Stomach smooth muscle (tissue), 2 donors: ENCODE measurements around the gene ZNF19.

Experiments
- H3K27ac ChIP-seq: one replicate; pipeline ENCODE4 v1.7.0; 2013; ENCODE audit warnings: mild to moderate bottlenecking, low read length, inconsistent platforms
- H3K27me3 ChIP-seq, 2 donors: one replicate each; pipeline ENCODE4 v1.7.0; 2013; ENCODE audit warnings: low read length in 2 of 2; ENCODE audit not compliant: insufficient read depth in 2 of 2, control insufficient read depth in 1 of 2
- H3K36me3 ChIP-seq, 2 donors: one replicate each; pipeline ENCODE4 v1.7.0; 2013; ENCODE audit warnings: low read length in 2 of 2; ENCODE audit not compliant: control insufficient read depth in 2 of 2, insufficient read depth in 2 of 2
- H3K4me1 ChIP-seq: one replicate; pipeline ENCODE4 v1.7.0; 2013; ENCODE audit warnings: low read length; ENCODE audit not compliant: control insufficient read depth, insufficient read depth
- H3K4me3 ChIP-seq, 2 donors: one replicate each; pipeline ENCODE4 v1.7.0; 2013; ENCODE audit warnings: low read length in 2 of 2
- H3K9ac ChIP-seq, 2 donors: one replicate each; pipeline ENCODE4 v1.7.0; 2013; ENCODE audit warnings: low read length in 2 of 2, mild to moderate bottlenecking in 1 of 2
- H3K9me3 ChIP-seq, 2 donors: one replicate each; pipeline ENCODE4 v1.7.0; 2013; ENCODE audit warnings: low read length in 2 of 2; ENCODE audit not compliant: control insufficient read depth in 2 of 2
- donor health status: healthy.
- donor health status: Pancreatic carcinoma.

ZNF19 gene

DNA sequence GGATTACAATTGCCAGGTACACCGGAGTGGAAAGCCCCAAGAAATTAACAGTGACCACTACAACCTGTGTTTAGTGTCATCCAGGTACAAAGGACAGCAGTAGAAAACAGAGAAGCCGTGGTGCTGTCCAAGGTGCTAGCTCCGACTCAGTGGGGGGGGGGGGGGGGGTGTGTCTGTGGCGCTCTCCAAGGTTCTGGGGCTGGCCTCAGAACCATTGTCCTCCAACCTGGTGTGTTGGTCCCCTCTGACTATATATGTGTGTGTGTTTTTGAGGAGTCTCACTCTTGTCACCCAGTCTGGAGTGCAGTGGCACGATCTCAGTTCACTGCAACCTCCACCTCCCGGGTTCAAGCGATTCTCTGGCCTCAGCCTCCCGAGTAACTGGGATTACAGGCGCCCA is 21.3 kb downstream of the ZNF19 start:
- no peaks in the 10 kb centered on the region for H3K9me3 ChIP-seq
- H3K27ac ChIP-seq: no peak overlapping the region

DNA sequence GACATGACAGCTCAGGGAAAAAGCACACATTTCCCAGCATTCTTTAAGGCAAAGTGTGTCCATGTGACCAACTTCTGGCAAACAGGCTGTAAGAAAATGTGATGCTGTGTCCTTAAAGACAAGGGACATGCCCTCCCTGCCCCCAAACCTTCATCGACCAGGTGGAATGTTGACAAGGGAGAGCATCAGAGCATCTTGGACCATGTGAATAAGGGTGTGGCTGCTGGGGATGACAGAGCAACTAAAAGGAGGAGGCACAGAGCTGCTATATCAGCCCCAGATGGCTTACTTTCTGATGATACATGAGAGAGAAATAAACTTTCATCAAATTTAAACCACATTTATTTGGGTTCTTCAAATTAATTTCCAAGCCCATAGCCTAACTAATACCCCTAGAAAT is 24.9 kb downstream of the ZNF19 start:
- Histone ChIP-seq H3K27me3 (no peaks in the 10 kb centered on the region), H3K27ac (no peak overlapping the region), H3K4me1 (peaks cover 5% of the 10 kb centered on the region), H3K4me3 (no peak overlapping the region), H3K9ac (no peak overlapping the region), H3K36me3 (no peaks in the 10 kb centered on the region), H3K9me3 (no peaks in the 10 kb centered on the region)

More for the DNA sequence above, 21.3 kb downstream of the ZNF19 start:
- Histone ChIP-seq H3K4me3 (no peak overlapping the region), H3K27me3 (no peaks in the 10 kb centered on the region), H3K9ac (no peak overlapping the region), H3K36me3 (peaks cover 4 to 5% of the 10 kb centered on the region in 2 donors), H3K4me1 (no peaks in the 10 kb centered on the region)

DNA sequence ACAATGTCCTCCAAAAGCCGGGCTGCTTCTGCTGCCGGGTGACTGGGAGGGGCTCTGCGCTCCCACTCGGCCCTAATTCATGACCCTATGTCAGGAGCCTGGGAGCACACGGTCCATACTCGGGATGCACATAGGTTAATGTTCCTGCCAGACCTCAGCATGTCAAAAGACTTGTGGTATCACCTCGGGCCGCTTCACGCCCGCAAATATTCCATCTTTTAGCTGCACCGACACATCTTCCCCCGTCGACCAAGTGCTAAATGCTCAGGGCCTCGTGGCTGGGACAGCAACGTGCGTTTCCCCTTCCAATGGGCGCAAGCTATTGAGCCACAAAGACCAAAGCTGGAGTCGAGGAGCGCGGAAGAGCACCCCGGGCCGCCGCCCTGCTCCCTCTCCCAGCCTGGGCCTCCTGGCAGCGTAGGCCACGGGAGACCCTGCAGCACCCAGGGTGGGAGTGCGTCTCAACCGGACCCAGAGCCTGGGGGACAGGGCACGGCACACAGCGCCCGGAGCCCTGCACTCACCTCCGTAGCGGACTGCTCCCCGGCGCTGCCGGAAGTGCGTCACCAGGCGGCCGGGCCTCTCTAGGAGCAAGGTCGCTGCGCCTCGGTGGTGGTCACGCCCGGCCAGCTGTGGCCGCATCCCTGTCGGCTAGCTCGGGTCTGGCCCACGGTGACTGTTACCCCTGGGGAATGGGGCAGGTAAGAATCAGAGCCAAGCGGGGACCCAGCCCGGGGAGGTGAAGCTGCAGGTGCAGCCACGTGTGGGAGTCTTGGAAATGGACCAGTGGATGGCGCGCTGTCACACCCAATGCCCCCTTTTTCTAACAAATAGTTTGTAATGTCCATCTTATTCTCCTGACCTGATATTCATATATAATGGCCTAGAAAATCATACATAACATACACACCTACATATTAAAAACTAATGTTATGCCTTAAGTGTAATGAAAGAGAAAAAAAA is 27.2 kb downstream of the ZNF19 start, which contains the start of gene ZNF23:
TSS of gene ZNF23 (minus strand) at position 562 of the 963 bp plus-strand sequence. CDS start 5,451 bp downstream, outside the sequence.
- Histone ChIP-seq H3K27me3 (no peaks in the 10 kb centered on the region), H3K27ac (peak within 1 kb of the TSS; percentile 87), H3K36me3 (no peaks in the 10 kb centered on the region), H3K9me3 (no peaks in the 10 kb centered on the region), H3K4me3 (peak within 1 kb of the TSS; percentile 95 to 99), H3K9ac (peak within 1 kb of the TSS; percentile 88 to 93), H3K4me1 (peaks cover 5% of the 10 kb centered on the region)

DNA sequence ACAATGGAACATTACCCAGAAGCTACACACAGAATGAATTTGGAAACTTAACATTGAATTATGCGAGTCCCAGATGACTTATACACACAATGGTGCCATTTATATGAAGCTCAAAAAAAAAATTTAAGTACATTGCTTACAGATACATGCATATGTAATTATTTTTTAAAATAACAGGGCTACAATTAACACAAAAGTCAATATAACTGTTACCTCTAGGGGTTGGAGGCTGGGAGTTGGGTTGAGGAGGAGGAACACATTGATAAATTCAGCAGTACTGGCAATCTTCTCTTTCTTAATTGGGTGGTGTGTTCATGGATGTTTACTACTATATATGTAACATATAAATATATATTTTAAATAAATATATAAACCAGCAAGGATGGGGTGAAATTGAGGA is 28.2 kb downstream of the ZNF19 start:
- Histone ChIP-seq H3K27me3 (no peaks in the 10 kb centered on the region), H3K36me3 (peaks cover 6 to 9% of the 10 kb centered on the region in 2 donors), H3K9ac (no peak overlapping the region), H3K9me3 (no peaks in the 10 kb centered on the region), H3K4me3 (peak overlapping the region; percentile 28 to 99), H3K27ac (no peak overlapping the region), H3K4me1 (peaks cover 5% of the 10 kb centered on the region)

DNA sequence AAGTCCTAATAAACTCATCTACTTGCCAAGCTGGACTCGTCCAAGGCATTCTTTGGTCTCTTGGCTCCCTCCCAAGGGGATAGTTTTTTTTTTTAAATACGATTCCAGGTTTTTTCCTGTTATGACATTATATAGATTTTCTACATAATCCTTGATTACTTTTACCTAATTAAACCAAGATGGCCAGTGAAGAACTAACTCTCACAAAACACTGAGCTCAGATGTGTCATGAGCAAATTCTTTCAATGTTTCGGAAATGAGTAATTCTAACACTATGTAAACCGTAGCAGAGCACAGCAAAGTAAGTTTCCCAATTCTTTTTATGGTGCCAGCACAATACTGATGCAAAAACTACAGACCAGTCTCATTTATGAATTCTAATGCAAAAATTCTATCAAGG is 28.9 kb downstream of the ZNF19 start:
- no peak overlapping the region for H3K9ac ChIP-seq
- no peaks in the 10 kb centered on the region for H3K27me3 ChIP-seq
- no peak overlapping the region for H3K4me3 ChIP-seq
- H3K9me3 ChIP-seq: no peaks in the 10 kb centered on the region
- H3K4me1 ChIP-seq: peaks cover 5% of the 10 kb centered on the region
- H3K36me3 ChIP-seq: peaks cover 11 to 15% of the 10 kb centered on the region in 2 donors
- H3K27ac ChIP-seq: no peak overlapping the region

DNA sequence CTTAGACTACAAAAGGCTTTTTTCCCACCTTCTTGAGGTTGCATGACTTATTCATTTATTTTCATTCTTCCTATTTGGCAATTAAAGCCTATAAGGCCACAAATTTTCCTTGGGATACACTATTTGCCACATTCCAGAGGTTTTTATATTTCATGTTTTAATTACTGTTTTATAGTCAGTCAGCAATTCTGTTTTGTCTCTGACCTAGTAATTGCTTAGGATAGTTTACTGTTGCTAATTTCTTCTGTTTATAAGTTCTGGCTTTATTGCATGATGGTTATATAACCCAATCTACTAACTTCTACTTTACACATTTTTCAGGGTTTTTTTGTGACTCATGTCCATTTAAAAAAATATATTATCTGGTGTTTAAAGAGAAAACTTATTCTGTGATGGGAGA is 29.6 kb downstream of the ZNF19 start:
- Histone ChIP-seq H3K9ac (no peak overlapping the region), H3K4me1 (peaks cover 5% of the 10 kb centered on the region), H3K27ac (no peak overlapping the region), H3K27me3 (no peaks in the 10 kb centered on the region), H3K9me3 (no peaks in the 10 kb centered on the region), H3K4me3 (no peak overlapping the region), H3K36me3 (peaks cover 17 to 21% of the 10 kb centered on the region in 2 donors)

DNA sequence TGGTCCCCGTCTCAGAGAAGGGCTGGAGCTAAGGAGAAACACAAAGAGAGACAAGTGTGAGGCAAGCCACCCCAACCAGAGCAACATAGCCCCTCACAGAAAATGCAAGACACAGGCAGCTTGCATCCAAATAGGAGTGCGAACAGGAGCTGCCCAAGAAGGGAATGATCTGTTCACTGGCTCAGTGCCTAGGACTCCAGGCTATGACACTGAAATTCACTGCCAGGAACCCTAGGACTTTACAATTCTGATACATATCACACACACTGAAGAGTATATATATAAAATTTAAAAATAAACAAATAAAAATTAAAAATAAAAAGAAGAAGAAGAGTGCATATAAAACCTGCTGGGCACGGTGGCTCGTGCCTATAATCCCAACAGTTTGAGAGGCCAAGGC is 32.3 kb downstream of the ZNF19 start:
- no peaks in the 10 kb centered on the region for H3K27me3 ChIP-seq
- H3K27ac ChIP-seq: no peak overlapping the region
- no peak overlapping the region for H3K9ac ChIP-seq
- peaks cover 4% of the 10 kb centered on the region for H3K4me1 ChIP-seq
- H3K36me3 ChIP-seq: peaks cover 44 to 48% of the 10 kb centered on the region in 2 donors
- H3K4me3 ChIP-seq: no peak overlapping the region
- peaks cover 10 to 11% of the 10 kb centered on the region in 2 donors for H3K9me3 ChIP-seq

DNA sequence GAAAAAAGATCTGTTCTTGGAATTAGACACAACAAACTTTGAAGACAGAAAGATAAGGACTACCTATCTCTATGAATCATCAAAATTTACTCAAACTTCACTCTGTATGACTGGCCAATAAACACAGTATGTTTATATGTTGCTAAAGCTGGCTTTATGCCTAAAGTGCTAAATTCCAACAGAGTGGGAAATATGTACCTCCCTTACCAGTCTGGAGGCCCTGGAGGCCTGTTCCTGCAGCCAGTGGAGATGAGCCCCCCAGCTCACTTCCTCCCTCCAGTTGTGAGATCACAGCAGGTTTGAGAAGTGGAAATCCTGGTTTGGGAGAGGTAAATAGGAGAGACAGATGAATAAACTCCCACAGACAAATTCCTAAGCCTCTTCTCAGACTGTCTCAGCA is 36.1 kb downstream of the ZNF19 start:
- Histone ChIP-seq H3K27ac (no peak overlapping the region), H3K9ac (no peak overlapping the region), H3K36me3 (peaks cover 81 to 82% of the 10 kb centered on the region in 2 donors), H3K4me3 (no peak overlapping the region), H3K9me3 (peaks cover 37 to 43% of the 10 kb centered on the region in 2 donors), H3K27me3 (no peaks in the 10 kb centered on the region), H3K4me1 (no peaks in the 10 kb centered on the region)

DNA sequence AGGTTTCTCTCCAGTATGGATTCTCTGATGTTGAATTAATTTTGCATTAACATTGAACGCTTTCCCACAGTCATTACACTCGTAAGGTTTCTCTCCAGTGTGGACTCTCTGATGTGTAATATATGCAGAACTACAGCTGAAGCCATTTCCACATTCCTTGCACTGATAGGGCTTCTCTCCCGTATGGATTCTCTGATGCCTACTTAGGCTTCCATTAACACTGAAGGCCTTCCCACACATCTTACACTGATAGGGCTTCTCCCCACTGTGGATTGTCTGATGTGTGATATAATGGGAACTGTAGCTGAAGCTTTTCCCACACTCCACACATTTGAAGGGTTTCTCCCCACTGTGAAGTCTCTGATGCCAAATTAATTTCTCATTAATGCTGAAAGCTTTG is 40.1 kb downstream of the ZNF19 start:
- no peaks in the 10 kb centered on the region for H3K4me1 ChIP-seq
- H3K27ac ChIP-seq: no peak overlapping the region
- peak overlapping the region in 1 of 2 donors; percentile 59 for H3K4me3 ChIP-seq
- H3K9me3 ChIP-seq: peaks cover 48 to 64% of the 10 kb centered on the region in 2 donors
- H3K9ac ChIP-seq: no peak overlapping the region
- H3K27me3 ChIP-seq: no peaks in the 10 kb centered on the region
- peaks cover 56 to 62% of the 10 kb centered on the region in 2 donors for H3K36me3 ChIP-seq

DNA sequence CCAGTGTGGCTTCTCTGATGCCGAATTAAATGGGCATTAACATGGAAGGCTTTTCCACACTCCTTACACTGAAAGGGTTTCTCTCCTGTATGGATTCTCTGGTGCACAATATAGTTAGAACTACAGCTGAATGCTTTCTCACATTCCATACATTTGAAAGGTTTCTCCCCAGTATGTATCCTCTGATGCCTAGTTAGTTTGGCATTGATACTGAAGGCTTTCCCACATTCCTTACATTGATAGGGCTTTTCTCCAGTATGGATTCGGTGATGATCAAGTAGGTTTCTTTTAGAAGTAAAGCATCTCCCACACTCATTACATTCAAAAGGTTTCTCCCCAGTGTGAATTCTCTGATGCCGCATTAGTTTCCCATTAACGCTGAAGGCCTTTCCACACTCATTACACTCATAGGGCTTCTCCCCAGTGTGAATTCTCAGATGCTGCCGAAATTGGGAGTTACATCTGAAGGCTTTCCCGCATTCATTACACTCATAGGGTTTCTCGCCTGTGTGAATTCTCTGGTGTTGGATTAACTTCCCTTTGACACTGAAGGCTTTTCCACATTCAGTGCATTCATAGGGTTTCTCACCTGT is 40.8 kb downstream of the ZNF19 start:
- Histone ChIP-seq H3K9me3 (peaks cover 45 to 70% of the 10 kb centered on the region in 2 donors), H3K27ac (no peak overlapping the region), H3K27me3 (no peaks in the 10 kb centered on the region), H3K36me3 (peaks cover 49 to 56% of the 10 kb centered on the region in 2 donors), H3K4me1 (no peaks in the 10 kb centered on the region), H3K4me3 (peak overlapping the region in 1 of 2 donors; percentile 59), H3K9ac (no peak overlapping the region)
